ENCODE results near the gene FCGBP.

Gene FCGBP

DNA sequence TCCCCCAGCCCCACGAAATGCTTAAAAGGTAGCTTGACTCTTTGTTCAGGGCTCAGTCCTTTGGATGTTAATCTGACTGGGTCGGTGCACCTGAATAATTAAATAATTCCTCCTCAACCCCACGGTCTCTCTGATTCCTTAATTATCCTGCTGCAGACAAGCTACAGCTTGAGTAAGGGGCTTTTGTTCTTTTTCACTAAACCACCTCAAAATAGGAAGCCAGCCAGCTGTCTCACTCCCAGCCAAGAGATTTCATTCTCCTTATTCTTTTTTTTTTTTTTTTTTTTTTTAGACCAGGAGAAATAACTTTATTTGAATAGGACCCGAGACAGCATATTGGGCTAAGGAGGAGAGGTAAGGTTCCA is 7.9 kb upstream of the FCGBP start:
- no peak overlapping the region for H3K27ac ChIP-seq
- no peak overlapping the region for H3K4me3 ChIP-seq (ENCODE audit: low read depth, low read length)
- H3K27me3 ChIP-seq (ENCODE audit: insufficient read depth, low read depth, severe bottlenecking) = peaks cover 3% of the 10 kb centered on the region
- TF ChIP-seq, protein P1, sequence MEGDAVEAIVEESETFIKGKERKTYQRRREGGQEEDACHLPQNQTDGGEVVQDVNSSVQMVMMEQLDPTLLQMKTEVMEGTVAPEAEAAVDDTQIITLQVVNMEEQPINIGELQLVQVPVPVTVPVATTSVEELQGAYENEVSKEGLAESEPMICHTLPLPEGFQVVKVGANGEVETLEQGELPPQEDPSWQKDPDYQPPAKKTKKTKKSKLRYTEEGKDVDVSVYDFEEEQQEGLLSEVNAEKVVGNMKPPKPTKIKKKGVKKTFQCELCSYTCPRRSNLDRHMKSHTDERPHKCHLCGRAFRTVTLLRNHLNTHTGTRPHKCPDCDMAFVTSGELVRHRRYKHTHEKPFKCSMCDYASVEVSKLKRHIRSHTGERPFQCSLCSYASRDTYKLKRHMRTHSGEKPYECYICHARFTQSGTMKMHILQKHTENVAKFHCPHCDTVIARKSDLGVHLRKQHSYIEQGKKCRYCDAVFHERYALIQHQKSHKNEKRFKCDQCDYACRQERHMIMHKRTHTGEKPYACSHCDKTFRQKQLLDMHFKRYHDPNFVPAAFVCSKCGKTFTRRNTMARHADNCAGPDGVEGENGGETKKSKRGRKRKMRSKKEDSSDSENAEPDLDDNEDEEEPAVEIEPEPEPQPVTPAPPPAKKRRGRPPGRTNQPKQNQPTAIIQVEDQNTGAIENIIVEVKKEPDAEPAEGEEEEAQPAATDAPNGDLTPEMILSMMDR (IDR thresholded peaks at IDR 0.05; ENCODE audit: low read depth, low read length) = no peak
- no peaks in the 10 kb centered on the region for H3K36me3 ChIP-seq
- H3K9me3 ChIP-seq (ENCODE audit: severe bottlenecking) = peaks cover 5% of the 10 kb centered on the region
- no peak for DNase-seq

DNA sequence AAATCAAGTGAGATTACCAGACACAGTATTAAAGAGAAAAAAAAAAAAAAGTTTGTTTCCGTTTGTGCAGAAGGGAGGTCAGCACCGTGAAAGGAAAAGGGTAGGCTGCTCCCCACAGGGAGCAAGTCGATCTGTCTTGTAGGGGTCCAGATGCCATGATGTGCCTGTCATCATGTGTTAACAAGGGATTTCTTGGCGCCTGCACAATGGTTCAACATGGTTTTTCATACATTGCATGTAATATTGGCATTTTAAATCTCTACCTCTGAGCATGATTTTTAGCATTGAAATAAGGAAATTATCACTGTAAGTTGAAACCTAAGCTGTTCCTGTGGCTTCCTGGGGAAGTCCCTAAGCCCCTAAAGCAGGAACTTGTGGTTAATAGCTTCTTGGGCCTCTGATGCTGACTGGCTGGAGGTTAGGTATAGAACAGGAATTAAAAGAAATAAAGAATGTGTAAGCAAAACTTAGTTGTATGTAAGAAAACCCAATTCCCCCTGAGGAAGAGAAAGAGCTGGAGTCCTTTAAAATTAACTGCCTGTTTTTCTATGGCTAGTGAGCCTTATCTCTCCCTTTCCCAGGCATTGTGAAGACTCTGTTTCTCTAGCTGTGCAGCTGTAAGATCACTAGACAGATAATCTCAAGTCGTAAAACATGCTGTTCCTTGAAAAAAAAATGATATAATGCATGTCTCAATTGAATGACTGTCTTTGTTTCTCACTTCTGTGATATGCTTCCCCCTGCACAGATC is 7.4 kb upstream of the FCGBP start:
- Histone ChIP-seq H3K36me3 (no peaks in the 10 kb centered on the region), H3K4me3 (ENCODE audit: low read depth, low read length) (no peak overlapping the region), H3K27ac (no peak overlapping the region), H3K9me3 (ENCODE audit: severe bottlenecking) (peaks cover 5% of the 10 kb centered on the region), H3K27me3 (ENCODE audit: insufficient read depth, low read depth, severe bottlenecking) (peaks cover 7% of the 10 kb centered on the region)
- TF ChIP-seq, protein P1 (IDR thresholded peaks at IDR 0.05; ENCODE audit: low read depth, low read length) = no peak
- no peak for DNase-seq

DNA sequence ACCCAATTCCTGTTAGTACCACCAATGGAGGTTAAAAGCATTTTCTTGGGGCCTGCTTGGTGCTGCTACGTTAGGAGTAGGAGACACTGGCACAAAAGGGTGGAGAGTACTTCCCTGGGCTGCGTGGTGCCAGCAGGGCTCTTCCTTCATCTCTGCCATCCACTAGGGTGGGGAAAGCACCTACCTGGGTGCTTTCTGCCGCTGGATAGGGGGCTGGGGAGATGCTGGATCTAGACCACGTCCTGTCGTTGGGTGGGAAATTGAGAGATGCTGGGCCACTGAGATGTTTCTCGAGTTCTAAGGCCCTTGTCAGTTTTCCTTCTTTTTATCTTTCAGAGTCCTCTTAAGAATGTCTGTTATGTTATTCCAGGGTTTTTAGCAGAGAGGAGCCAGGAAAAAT is 6.7 kb upstream of the FCGBP start:
- TF ChIP-seq, protein P1 (IDR thresholded peaks at IDR 0.05; ENCODE audit: low read depth, low read length) = no peak
- Histone ChIP-seq H3K4me3 (ENCODE audit: low read depth, low read length) (no peak overlapping the region), H3K36me3 (no peaks in the 10 kb centered on the region), H3K27me3 (ENCODE audit: insufficient read depth, low read depth, severe bottlenecking) (peaks cover 8% of the 10 kb centered on the region), H3K9me3 (ENCODE audit: severe bottlenecking) (peaks cover 5% of the 10 kb centered on the region), H3K27ac (no peak overlapping the region)
- DNase-seq = no peak

DNA sequence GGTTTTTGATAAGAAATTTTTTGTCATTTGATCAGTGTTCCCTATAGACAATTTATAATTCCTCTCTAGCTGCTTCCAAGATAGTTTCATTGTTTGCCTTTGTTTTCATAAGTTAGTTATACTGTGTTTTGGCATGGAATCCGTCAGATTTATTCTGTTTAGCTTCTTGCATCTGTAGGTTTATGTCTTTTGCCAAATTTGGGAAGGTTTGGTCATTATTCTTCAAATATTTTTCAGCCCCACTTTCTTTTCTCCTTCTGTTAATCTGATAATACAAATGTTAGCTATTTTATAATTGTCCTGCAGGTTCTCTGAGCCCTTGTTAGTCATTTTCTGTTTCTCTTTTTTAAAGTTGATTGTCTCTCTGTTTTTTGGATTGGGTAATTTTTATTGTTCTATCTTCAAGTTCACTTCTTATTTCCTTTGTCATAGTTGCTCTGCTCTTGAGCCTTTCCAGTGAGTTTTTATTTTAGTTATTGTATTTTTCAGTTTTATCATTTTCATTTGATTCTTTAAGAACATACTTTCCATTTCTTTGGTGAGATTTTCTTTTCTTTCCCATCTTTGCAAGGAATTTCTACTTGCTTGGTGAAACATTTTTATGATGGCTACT is 5.9 kb upstream of the FCGBP start:
- Histone ChIP-seq H3K9me3 (ENCODE audit: severe bottlenecking) (peaks cover 5% of the 10 kb centered on the region), H3K36me3 (no peaks in the 10 kb centered on the region), H3K4me3 (ENCODE audit: low read depth, low read length) (no peak overlapping the region), H3K27me3 (ENCODE audit: insufficient read depth, low read depth, severe bottlenecking) (peaks cover 16% of the 10 kb centered on the region), H3K27ac (no peak overlapping the region)
- no peak for DNase-seq
- TF ChIP-seq, protein P1 (IDR thresholded peaks at IDR 0.05; ENCODE audit: low read depth, low read length) = no peak

DNA sequence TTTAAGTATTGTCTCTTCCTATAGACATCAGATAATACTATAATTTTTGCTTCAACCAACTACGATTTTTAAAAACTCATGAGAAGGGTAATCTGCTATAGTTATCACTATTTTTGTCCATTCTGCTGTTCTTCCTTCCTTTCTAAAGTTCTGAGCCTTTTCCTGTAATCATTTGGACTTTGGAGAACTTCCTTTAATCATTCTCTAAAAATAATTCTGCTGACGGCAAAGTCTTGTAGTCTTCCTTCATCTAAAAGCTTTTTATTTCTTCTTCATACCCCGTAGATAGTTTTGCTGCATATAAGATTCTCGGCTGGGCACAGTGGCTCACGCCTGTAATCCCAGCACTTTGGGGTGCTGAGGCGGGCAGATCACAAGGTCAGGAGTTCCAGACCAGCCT is 5.1 kb upstream of the FCGBP start:
- Histone ChIP-seq H3K36me3 (no peaks in the 10 kb centered on the region), H3K27me3 (ENCODE audit: insufficient read depth, low read depth, severe bottlenecking) (peaks cover 16% of the 10 kb centered on the region), H3K9me3 (ENCODE audit: severe bottlenecking) (peaks cover 5% of the 10 kb centered on the region), H3K27ac (no peak overlapping the region), H3K4me3 (ENCODE audit: low read depth, low read length) (no peak overlapping the region)
- no peak for DNase-seq
- TF ChIP-seq, protein P1 (IDR thresholded peaks at IDR 0.05; ENCODE audit: low read depth, low read length) = no peak

Measured in WERI-Rb-1 (cell line).